HG03432 (cell line): ENCODE data around the gene AMD1.
"Not testable (repeated sequence)": the region's sequence is repeated elsewhere in the genome, so short reads cannot be mapped to it uniquely, and the experiment has no call there.

Experiments used
- ATAC-seq: cut with Tn5 transposase; IDR thresholded peaks from one replicate; pipeline ENCODE4 v1.9.1; 2021; ENCODE audit warnings: mild to moderate bottlenecking, moderate library complexity; ENCODE audit not compliant: unreplicated experiment

AMD1 gene

DNA sequence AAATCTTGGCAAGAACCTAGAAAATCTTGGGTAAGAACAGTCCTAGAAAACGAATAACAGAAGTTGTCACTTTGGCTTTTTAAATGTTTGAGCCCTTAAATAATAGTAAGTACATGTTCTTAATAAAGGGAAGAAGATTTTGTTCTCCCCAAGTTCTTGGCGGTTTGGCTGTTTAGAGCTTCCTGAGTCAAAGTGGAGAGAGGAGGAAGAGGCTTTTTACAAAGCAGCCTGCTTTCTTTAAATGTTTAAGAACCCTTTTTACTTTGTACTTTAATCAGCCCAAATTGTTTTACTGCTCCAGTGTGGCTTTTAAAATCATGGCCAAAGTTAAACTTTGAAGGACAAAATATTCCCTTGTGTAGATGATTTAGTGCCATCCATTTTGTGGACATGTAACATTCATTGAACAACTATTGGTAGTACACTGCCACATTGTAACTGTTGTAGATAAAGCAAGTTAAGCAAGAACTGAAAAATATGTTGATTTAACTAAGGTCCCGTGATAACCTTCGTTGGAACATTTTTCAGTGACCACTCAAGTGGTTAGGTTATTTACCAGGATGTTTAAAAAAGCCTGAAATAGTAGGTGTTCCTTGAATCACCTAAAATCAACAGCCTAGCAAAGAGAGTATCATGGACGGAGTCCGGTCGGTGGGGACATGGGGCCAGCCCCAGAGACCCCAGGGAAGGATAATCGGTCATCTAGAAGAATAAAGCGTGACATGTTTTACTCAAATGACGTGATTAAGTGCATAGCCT is 2.4 kb downstream of the AMD1 start:
- ATAC-seq, result no peak

DNA sequence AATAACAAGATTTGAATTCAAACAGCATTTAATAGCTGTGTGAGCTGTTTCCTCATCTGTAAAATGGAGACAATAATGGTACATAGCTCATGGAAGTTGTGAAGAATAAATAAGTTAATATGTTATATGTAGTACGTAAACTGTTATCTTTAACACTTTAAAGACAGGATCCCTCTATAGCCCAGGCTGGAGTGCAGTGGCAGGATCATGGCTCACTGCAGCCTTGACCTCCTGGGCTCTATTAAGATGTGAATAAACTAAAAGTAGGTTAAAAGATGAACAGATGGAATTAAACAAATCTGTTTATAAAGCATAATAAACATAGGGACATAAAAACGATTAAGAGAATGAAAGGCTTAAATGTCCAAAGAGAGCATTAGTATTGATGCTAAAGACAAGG is 3.0 kb downstream of the AMD1 start:
- no peak for ATAC-seq

DNA sequence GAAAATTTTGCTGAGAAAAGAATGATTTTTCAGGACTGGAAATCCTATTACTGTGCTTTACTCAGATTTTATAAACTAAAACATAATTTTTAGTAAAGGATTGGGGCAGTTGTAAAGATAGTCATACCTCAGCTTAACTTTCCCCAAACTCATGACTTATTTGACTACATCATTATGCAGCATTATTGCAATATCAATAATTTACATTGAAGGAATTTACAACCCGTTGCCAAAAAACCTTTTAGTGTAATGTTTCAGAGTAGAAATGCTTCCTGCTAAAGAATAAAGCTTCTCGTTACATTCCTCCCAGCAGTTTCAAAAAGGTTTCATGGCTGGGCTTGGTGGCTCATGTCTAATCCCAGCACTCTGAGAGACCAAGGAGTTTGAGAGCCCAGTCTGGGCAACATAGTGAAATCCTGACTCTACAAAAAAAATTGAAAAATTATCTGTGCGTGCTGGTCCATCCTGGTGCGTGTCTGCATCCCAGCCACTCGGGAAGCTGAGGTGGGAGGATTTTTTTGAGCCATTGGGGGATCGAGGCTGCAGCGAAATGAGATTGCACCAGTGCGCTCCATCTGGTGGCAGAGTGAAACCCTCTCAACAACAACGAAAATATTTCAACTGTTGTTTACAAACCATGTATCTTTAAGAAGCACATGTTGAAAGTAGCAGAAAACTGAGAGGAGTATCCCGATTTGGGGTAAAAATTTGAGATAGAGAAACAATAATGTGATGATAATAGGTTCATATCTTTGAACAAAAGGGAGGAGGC is 4.4 kb downstream of the AMD1 start:
- ATAC-seq, result no peak

DNA sequence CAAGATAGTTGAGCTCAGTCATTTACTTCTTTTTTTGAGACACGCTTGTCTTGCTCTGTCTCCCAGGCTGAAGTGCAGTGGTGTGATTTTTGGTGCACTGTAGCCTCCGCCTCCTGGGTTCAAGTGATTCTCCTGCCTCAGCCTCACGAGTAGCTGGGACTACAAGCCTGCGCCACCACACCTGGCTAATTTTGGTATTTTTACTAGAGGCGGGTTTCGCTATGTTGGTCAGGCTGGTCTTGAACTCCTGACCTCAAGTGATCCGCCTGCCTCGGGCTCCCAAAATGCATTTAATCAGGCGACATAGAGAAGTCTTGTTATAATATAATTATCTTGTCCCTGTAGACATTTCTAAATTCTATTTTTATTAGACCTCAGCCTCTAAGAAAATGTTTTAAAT is 6.1 kb downstream of the AMD1 start:
- no peak for ATAC-seq

DNA sequence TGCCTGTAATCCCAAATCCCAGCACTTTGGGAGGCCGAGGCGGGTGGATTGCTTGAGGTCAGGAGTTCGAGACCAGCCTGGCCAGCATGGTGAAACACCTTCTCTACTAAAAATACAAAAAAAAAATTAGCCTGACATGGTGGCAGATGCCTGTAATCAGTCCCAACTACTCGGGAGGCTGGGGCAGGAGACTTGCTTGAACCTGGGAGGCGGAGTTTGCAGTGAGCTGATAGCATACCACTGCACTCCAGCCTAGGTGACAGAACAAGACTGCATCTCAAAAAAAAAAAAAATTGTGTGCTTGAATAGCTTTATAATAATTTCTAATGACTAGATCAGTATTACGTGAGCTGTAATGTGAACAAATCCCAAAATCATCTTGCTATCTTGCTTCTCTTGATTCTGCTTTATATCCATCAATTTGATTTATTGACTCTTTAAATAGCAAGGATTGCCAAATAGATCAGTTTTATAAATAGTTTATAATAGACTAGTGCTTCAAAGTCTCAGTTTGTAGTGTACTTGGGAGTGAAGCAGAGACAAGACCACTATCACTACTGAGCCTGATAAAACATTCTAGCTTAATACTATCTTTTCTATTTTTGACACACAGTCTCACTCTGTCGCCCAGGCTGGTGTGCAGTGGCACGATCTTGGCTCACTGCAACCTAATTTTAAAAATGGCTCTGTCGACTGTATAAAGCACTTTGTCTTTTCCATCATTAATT is 7.1 kb downstream of the AMD1 start:
- ATAC-seq, result no peak

DNA sequence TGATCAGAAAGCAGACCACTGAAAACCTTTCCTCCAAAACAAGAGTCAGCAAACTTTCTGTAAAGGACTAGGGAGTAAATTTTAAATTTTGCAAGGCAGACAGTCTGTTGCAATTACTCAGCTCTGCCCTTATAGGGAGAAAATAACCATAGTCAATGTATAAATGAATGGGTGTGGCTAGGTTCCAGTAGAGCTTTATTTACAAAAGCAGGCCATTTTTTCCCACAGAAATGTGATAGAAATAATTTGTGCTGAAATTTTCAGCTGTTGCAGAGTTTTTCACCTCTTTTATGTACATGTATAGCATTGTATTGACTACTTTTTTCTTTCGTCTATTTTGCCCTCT is 7.7 kb downstream of the AMD1 start:
- ATAC-seq, result no peak

DNA sequence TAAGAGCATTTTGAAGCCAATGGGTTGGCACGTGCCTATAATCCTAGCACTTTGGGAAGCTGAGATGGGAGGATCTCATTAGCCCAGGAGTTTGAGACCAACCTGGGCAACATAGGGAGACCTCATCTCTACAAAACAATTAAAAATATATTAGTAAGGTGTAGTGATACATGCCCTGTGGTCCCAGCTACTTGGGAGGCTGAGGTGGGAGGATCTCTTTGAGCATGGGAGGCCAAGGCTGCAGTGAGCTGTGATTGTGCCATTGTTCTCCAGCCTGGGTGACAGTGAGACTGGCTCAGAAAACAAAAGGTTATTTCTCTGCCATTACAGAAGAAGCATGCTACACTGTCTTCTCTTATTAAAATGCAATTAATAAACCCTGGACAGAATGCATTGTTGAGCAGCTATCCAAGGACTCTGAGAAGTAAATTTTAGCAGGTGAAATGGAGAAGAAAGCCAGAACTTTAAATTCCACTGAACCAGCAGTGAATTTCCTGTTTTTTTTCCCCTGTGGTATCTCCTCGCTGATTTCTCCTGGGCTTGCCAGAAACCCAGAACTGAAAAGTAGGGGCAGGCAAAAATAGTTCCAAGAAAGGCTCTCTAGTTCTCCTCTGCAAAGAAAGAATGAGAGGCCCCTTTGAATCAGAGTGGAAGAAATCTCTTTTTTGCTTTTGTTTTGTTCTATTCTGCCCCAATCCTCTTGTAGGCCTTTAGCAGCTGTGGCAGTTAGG is 8.4 kb downstream of the AMD1 start:
- ATAC-seq, result no peak

DNA sequence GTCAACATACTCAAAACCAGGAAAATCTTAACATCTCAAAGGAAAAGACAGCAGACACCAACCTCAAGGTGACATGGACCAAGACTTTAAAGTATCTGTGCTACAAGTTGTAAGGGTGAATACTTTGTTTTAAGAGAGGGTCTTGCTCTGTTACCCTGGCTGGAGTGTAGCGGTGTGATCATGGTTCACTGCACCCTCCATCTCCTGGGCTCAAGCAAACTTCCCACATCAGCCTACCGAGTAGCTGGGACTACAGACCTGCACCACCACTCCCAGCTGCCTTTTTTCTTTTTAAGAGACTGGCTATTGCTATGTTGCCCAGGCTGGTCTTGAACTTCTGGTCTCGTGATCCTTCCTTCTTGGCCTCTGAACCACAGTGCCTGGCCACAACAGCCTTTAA is 9.7 kb downstream of the AMD1 start:
- ATAC-seq, result no peak

DNA sequence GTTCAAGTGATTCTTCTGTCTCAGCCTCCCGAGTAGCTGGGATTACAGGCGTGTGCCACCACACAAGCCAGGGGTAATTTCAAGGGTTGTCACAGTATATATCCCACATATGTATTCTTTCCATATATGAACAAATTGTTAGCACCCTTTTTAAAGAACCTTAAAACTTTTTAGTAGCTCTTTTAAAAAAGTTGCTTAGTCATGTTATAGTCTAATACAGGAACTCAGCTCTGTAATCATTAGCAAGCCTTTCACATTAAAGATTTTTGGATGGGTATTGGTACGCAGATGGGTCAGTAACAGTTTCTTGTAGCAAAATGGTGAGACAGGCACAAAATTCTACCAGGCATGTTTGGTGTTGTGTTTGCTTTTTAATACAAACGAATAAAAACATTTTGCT is 10.9 kb downstream of the AMD1 start:
- no peak for ATAC-seq

DNA sequence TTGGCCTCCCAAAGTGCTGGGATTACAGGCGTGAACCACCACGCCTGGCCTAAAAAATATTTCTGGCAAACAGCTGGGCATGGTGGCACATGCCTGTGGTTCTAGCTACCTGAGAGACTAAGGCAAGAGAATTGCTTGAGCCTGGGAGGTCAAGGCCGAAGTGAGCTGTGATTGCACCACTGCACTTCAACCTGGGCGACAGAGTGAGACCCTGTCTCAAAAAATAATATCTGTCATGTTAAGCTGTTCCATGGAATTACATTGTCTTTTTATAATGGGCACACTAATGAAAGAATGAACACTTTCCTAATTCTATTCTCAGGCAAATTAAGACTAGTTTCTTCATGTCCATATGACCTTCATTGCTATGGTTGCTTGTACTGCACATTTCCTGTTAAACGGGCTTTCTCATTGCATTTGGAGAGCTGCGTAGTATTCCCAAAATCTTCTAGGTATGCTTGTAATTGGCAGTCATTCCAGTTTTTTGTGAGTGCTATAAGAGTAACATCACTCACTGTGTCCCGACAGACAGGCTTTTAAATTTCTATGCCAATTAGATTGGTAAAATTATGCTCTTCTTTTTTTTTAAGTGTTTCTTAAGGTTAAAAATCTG is 12.1 kb downstream of the AMD1 start:
- no peak for ATAC-seq

DNA sequence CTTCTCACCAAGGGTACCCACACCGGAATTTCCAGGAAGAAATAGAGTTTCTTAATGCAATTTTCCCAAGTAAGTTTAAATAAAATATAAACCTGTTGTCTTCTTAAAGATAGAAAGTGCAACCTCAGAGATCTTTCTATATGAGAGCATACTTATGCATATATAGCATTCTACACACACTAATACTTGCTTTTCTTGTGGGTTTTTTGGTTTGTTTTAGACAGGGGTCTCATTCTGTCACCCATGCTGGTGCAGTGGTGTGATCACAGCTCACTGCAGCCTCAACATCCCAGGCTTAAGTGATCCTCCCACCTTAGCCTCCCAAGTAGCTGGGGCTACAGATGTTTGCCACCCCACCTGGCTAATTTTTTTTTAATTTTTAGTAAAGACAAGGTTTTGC is 15.7 kb downstream of the AMD1 start:
- no peak for ATAC-seq

DNA sequence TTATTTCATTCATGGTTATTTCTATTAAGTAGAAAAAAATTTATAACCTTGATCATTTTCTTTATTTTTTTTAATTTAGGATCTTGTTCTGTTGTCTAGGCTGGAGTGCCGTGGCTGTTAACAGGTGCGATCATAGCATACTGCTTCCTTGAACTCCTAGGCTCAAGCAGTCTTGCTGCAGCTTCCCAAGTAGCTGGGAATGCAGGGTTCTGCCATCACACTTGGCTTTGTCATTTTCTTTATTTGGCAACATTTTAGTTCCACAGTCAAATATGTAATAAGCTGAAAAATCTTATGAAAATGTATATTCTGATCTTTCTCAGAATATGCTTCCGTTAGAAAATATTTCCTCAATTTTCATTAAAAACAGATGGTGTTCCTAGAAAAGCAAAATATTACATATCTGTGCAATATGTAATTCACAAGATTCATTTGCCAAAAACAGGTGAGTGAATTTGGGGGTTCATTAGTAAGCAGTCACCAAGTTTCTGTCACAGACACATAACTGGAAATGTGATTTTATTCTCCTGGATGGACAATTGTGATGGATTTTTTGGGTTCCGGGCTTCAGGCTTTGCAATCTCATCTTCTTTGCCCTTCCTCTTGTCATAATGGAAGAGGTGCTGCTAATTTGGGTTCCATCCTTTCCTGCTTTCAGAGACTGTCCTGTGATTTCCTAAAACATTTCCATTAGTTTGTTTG is 21.5 kb downstream of the AMD1 start:
- ATAC-seq, result no peak

DNA sequence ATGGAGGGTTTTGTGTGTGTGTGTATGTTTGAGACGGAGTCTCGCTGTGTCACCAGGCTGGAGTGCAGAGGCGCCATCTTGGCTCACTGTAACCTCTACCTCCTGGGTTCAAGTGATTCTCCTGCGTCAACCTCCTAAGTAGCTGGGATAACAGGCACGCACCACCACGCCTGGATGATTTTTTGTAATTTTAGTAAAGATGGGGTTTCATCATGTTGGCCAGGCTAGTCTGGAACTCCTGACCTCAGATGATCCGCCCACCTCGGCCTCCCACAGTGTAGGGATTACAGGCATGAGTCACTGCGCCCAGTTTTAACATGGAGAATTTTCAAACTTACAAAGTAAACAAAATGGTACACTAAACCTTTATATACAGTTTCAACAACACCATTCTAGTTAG is 22.8 kb downstream of the AMD1 start:
- no peak for ATAC-seq

DNA sequence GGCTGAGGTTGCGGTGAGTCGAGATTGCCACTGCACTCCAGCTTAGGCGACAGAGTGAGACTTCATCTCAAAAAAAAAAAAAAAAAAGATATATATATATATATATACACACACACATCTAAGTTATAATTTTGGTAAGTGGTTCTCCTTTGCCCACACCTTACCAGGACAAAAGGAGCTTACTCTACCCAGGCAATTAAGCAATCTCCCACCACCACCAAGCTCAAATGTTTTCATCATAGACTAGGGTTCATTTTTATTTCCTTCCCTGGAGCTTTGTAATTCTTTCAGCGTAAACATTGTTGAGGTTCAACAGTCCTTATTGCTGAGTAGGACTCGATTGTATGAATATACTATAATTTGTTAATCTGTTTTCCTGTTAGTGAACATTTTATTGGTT is 23.5 kb downstream of the AMD1 start:
- no peak for ATAC-seq

DNA sequence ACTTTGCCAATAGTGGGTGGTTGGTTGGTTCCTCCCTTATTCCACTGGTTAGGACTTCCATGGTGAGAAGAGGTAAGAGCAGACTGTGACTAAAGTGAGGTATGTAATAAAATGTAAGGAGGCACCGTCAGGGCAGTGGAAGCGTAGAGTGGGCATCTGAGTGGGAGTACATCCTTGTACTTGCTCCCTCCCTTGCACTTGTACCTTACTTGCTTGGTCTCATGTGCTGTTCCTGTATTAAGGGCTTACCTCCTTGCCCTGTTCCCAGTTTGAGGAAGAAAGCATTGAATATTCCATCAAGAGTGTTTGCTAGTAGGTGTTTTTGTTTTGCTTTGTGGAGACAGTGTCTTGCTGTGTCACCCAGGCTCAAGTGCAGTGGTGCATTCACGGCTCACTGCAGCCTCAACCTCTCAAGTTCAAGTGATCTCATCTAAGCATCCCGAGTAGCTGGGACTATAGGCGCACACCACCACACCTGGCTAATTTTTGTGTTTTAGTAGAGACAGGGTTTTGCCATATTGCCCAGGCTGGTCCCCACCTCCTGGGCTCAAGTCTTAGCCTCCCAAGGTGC is 25.5 kb downstream of the AMD1 start:
- ATAC-seq, result no peak

DNA sequence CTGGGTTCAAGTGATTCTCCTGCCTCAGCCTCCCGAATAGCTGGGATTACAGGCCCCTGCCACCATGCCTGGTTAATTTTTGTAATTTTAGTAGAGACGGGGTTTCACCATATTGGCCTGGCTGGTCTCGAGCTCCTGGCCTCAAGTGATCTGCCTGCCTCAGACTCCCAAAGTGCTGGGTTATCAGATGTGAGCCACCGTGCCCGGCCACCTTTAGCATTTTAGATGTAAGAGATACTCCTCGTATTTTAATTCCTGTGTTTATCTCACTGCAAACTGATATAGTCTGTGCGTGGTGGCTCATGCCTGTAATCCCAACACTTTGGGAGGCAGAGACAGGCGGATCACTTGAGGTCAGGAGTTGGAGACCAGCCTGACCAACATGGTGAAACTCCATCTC is 27.0 kb downstream of the AMD1 start:
- ATAC-seq, result not testable (repeated sequence)

DNA sequence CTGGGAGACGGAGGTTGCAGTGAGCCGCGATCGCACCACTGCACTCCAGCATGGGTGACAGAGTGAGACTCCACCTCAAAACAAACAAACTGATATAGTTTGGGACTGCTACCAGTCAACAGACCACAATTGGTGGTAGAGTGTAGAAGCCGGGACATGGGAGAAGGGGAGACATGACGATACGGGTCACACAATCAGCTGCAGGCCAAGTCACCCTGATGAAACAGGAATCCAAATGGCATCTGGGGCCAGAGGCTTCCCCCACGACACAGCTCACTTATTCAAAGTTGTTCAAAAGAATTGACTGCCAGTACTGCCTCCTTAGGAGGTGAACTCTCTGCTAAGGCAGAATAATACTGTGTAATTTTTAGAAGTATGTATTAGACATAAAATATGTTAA is 27.5 kb downstream of the AMD1 start:
- no peak for ATAC-seq

DNA sequence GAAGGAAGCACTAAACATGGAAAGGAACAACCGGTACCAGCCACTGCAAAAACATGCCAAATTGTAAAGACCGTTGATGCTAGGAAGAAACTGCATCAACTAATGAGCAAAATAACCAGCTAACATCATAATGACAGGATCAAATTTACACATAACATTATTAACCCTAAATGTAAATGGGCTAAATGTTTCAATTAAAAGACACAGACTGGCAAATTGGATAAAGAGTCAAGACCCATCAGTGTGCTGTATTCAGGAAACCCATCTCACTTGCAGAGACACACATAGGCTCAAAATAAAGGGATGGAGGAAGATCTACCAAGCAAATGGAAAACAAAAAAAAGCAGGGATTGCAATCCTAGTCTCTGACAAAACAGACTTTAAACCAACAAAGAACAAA is 31.7 kb downstream of the AMD1 start:
- ATAC-seq, result not testable (repeated sequence)

DNA sequence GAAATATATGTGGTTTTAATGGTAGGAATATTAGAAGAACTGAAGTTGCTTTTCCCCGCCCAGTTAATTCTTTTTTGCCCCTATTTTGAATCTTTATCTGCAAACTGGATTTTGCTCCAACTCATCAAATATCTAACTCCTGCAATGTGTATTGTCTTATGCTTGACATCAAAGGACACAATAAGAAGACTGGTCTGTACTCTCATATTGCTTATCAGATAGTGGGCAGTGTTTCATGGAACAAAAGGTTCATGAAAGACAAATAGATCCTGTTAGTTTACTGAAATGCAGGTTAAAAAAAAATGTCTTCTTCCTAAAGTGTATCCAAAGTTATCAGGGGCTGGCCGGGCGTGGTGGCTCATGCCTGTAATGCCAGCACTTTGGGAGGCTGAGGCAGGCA is 56.2 kb downstream of the AMD1 start:
- no peak for ATAC-seq

DNA sequence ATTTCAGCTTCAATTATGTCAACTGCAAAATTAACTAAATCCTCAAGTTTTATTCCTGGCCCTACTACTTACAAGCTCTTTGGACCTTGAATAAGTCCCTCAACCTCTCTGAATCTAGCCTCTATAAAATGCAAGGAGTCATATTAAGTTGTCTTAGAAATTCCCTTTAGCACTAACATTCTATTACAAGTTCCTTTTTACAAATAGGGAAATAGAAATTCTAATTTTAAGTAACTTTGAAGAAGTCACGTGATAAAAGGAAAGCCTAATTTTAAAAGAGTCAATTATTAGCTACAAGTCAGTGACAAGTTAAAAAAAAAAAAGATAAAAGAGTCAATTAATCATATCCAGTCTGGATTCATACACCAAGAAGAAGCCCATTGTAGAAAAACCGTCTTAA is 59.3 kb downstream of the AMD1 start:
- no peak for ATAC-seq
